ENCODE results near the gene ZNF337.

DNA sequence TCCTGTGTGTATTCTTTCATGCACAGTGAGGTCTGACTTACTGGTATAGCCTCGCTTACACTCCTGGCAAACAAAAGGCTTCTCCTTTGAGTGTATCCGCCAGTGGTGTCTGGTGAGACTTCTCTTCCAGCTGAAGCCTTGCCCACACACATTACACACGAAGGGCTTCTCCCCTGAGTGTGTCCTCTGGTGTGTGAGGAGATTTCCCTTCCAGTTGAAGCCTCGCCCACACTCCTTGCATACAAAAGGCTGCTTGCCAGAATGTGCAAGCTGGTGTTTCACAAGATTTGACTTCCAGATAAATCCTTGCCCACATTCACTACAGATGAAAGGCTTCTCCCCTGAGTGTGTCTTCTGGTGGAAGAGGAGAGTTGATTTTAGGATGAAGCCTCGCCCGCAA is 21.5 kb downstream of the ZNF337 start:
- TF ChIP-seq POLR2AphosphoS5 (IDR thresholded peaks at IDR 0.05; ENCODE audit: borderline replicate concordance, low read depth, low read length) (no peak), EZH2 (IDR thresholded peaks at IDR 0.05) (no peak)

Measured in SK-N-MC (cell line).